IMR-90 (cell line): ENCODE results near the gene TPR. TPM values are rescaled to one million over a fixed set of nuclear protein-coding genes. Genes with fewer than 3 reads are reported as not detected.

ENCODE experiments used
- ATAC-seq: fragments of 200-7000 bp; cut with Tn5 transposase; 2 replicates; pipeline ENCODE4 v1.9.1; 2020; ENCODE audit warnings: low read depth, mild to moderate bottlenecking, moderate library complexity
- BruUV-seq: library from RNA; stranded (reverse); fragments of 400-500 nt; replicated peaks from 2 replicates; lab custom pipeline; 2021; lab: Mats Ljungman, UMichigan
- CTCF ChIA-PET: fragments of 300-600 bp; formaldehyde crosslinking; extraction: SDS; loops from one replicate; lab custom pipeline; 2021; ENCODE audit warnings: antibody characterized with exemption; lab: Yijun Ruan, JAX
- POLR2A ChIA-PET: fragments of 300-600 bp; sonication (Branson Sonifier 250); formaldehyde crosslinking; loops from one replicate; lab custom pipeline; 2022; ENCODE audit warnings: antibody characterized with exemption; ENCODE audit not compliant: unreplicated experiment; lab: Charles Lee
- DNase-seq: peaks from one replicate; pipeline ENCODE4 v3.0.0; 2013
- H2AFZ ChIP-seq: replicated peaks from 2 replicates; pipeline ENCODE3; 2013; ENCODE audit warnings: low read length, mild to moderate bottlenecking; ENCODE audit not compliant: poor library complexity
- H2AK5ac ChIP-seq: 2 replicates; pipeline ENCODE4 v1.6.1; 2013; ENCODE audit warnings: low read depth, low read length, inconsistent platforms
- H2AK9ac ChIP-seq: replicated peaks from 2 replicates; pipeline ENCODE3; 2013; ENCODE audit warnings: mild to moderate bottlenecking, low read depth, low read length, moderate library complexity; ENCODE audit not compliant: poor library complexity
- H2BK120ac ChIP-seq: 2 replicates; pipeline ENCODE4 v1.6.1; 2013; ENCODE audit warnings: low read depth, low read length, inconsistent platforms
- H2BK15ac ChIP-seq: 3 replicates; pipeline ENCODE4 v1.6.1; 2013; ENCODE audit warnings: low read depth, low read length, inconsistent platforms
- H2BK20ac ChIP-seq: 2 replicates; pipeline ENCODE4 v1.6.1; 2013; ENCODE audit warnings: low read depth, mild to moderate bottlenecking, inconsistent platforms, low read length, moderate library complexity
- H2BK5ac ChIP-seq: 2 replicates; pipeline ENCODE4 v1.6.1; 2013; ENCODE audit warnings: mild to moderate bottlenecking, low read depth, low read length, inconsistent platforms; ENCODE audit not compliant: poor library complexity, severe bottlenecking
- H3K14ac ChIP-seq: replicated peaks from 2 replicates; pipeline ENCODE4 v1.6.1; 2013; ENCODE audit warnings: low read depth, low read length, inconsistent platforms
- H3K18ac ChIP-seq: 2 replicates; pipeline ENCODE4 v1.6.1; 2013; ENCODE audit warnings: low read depth, low read length, control low read depth
- H3K23ac ChIP-seq: 2 replicates; pipeline ENCODE4 v1.6.1; 2013; ENCODE audit warnings: low read depth, low read length, inconsistent platforms
- H3K27ac ChIP-seq: 2 replicates; pipeline ENCODE4 v1.5.1; 2013; ENCODE audit warnings: mild to moderate bottlenecking, control low read depth, low read length; ENCODE audit not compliant: insufficient read depth
- H3K27me3 ChIP-seq: 2 replicates; pipeline ENCODE4 v1.6.1; 2013; ENCODE audit warnings: low read length; ENCODE audit not compliant: control insufficient read depth, insufficient read depth
- H3K36me3 ChIP-seq: 2 replicates; pipeline ENCODE4 v1.6.1; 2013; ENCODE audit warnings: low read length, mixed read lengths; ENCODE audit not compliant: control insufficient read depth, insufficient read depth
- H3K4ac ChIP-seq: 2 replicates; pipeline ENCODE4 v1.6.1; 2013; ENCODE audit warnings: low read depth, low read length, inconsistent platforms
- H3K4me1 ChIP-seq: 2 replicates; pipeline ENCODE4 v1.6.1; 2013; ENCODE audit warnings: low read length, mixed read lengths; ENCODE audit not compliant: control insufficient read depth, insufficient read depth
- H3K4me2 ChIP-seq: 2 replicates; pipeline ENCODE4 v1.6.1; 2013; ENCODE audit warnings: low read depth, mild to moderate bottlenecking, control low read depth, low read length, moderate library complexity
- H3K4me3 ChIP-seq: 2 replicates; pipeline ENCODE4 v1.5.1; 2013; ENCODE audit warnings: low read depth, mild to moderate bottlenecking, control low read depth, low read length, moderate library complexity; ENCODE audit not compliant: insufficient read depth
- H3K56ac ChIP-seq: 2 replicates; pipeline ENCODE4 v1.6.1; 2013; ENCODE audit warnings: low read length, inconsistent platforms; ENCODE audit not compliant: insufficient read depth; ENCODE audit errors: extremely low read depth
- H3K79me1 ChIP-seq, 2 experiments: 2 replicates each; pipeline ENCODE4 v1.6.1; 2013; ENCODE audit warnings: low read length in 2 of 2, inconsistent platforms in 1 of 2, low read depth in 1 of 2
- H3K9ac ChIP-seq: 2 replicates; pipeline ENCODE4 v1.6.1; 2013; ENCODE audit warnings: low read depth, low read length, control low read depth
- H3K9me1 ChIP-seq: 2 replicates; pipeline ENCODE4 v1.6.1; 2013; ENCODE audit warnings: low read length, inconsistent platforms; ENCODE audit not compliant: insufficient read depth
- H3K9me3 ChIP-seq: 2 replicates; pipeline ENCODE4 v1.6.1; 2013; ENCODE audit warnings: low read length; ENCODE audit not compliant: control insufficient read depth, insufficient read depth
- H4K20me1 ChIP-seq: 2 replicates; pipeline ENCODE4 v1.6.1; 2013; ENCODE audit warnings: low read length, inconsistent platforms; ENCODE audit not compliant: insufficient read depth
- H4K5ac ChIP-seq: 2 replicates; pipeline ENCODE4 v1.6.1; 2013; ENCODE audit warnings: mild to moderate bottlenecking, low read depth, low read length, control low read depth
- H4K8ac ChIP-seq, 2 experiments: 2 replicates each; pipeline ENCODE4 v1.6.1; 2013; ENCODE audit warnings: low read depth in 2 of 2, low read length in 2 of 2, control low read depth in 1 of 2, inconsistent platforms in 1 of 2
- H4K91ac ChIP-seq: 2 replicates; pipeline ENCODE4 v1.6.1; 2013; ENCODE audit warnings: low read depth, low read length, inconsistent platforms; ENCODE audit not compliant: insufficient read depth
- BHLHE40 ChIP-seq: fragments of 150-350 bp; IDR thresholded peaks from 2 replicates; pipeline ENCODE4 v1.6.1; 2016; ENCODE audit warnings: mild to moderate bottlenecking, low read depth, low read length
- CHD1 ChIP-seq: IDR thresholded peaks from 2 replicates; pipeline ENCODE4 v1.6.1; 2012; ENCODE audit warnings: low read depth, low read length, improper control_type of control experiment
- CTCF ChIP-seq: conservative IDR thresholded peaks from 2 replicates; pipeline ENCODE4 v1.5.1; 2012; ENCODE audit warnings: mild to moderate bottlenecking, low read depth, low read length, improper control_type of control experiment
- ELK1 ChIP-seq: fragments of 150-350 bp; IDR thresholded peaks from 2 replicates; pipeline ENCODE4 v1.6.1; 2016; ENCODE audit warnings: low read depth, mild to moderate bottlenecking, low read length, moderate library complexity, borderline replicate concordance
- MAFK ChIP-seq: IDR thresholded peaks from 2 replicates; pipeline ENCODE4 v1.6.1; 2012; ENCODE audit warnings: low read depth, low read length, improper control_type of control experiment
- MAZ ChIP-seq: IDR thresholded peaks from 2 replicates; pipeline ENCODE4 v1.6.1; 2012; ENCODE audit warnings: low read depth, mild to moderate bottlenecking, low read length, improper control_type of control experiment, moderate library complexity, borderline replicate concordance
- MXI1 ChIP-seq: IDR thresholded peaks from 2 replicates; pipeline ENCODE4 v1.6.1; 2012; ENCODE audit warnings: low read depth, mild to moderate bottlenecking, low read length, moderate library complexity, borderline replicate concordance
- NFE2L2 ChIP-seq: fragments of 150-350 bp; IDR thresholded peaks from 2 replicates; pipeline ENCODE4 v1.6.1; 2016; ENCODE audit warnings: low read depth, mild to moderate bottlenecking, low read length
- POLR2A ChIP-seq: IDR thresholded peaks from 2 replicates; pipeline ENCODE4 v1.6.1; 2012; ENCODE audit warnings: mild to moderate bottlenecking, low read depth, low read length
- RAD21 ChIP-seq: IDR thresholded peaks from 2 replicates; pipeline ENCODE4 v1.6.1; 2012; ENCODE audit warnings: low read length, improper control_type of control experiment
- RCOR1 ChIP-seq: IDR thresholded peaks from 2 replicates; pipeline ENCODE4 v1.6.1; 2012; ENCODE audit warnings: mild to moderate bottlenecking, low read length, improper control_type of control experiment; ENCODE audit not compliant: insufficient replicate concordance
- SMC3 ChIP-seq: fragments of 150-350 bp; IDR thresholded peaks from 2 replicates; pipeline ENCODE4 v1.6.1; 2016; ENCODE audit warnings: low read depth, mild to moderate bottlenecking, antibody characterized with exemption, low read length, moderate library complexity
- WGBS, 2 experiments: methylation state at CpG; one replicate each; pipeline versions ENCODE4 v1.1.5 to v1.1.7; 2013; ENCODE audit warnings: missing lambda C conversion rate in 2 of 2; ENCODE audit not compliant: insufficient read length in 1 of 2; ENCODE audit errors: extremely low coverage in 2 of 2; 5-methylcytosine and 5-hydroxymethylcytosine counted together
- dilution Hi-C: fragments of 300-500 bp; cut with HindIII; formaldehyde crosslinking; loops from one replicate; pipeline ENCODE4 v1.14.3; 2018; ENCODE audit warnings: low sequenced_read_pairs; ENCODE audit not compliant: unreplicated experiment
- in situ Hi-C: fragments of 300-500 bp; cut with MboI; formaldehyde crosslinking; loops from 3 replicates; pipeline ENCODE4 v1.14.3; 2019; ENCODE audit warnings: low sequenced_read_pairs, inconsistent platforms, mixed read lengths
- intact Hi-C: fragments of 100-400 bp; cut with micrococcal nuclease; formaldehyde crosslinking; loops from 2 replicates; pipeline ENCODE4 v1.10.0; 2022
- polyA plus RNA-seq, 3 experiments: library from polyadenylated mRNA; depleted of rRNA; stranded (reverse); fragments of >200 nt; gene quantifications; 2 replicates each; pipeline ENCODE4 v1.2.3, GENCODE V29; 2012; ENCODE audit warnings: low replicate concordance in 1 of 3
- total RNA-seq: library from RNA; depleted of rRNA; stranded (reverse); fragments of >200 nt; gene quantifications from 2 replicates; pipeline ENCODE4 v1.2.3, GENCODE V29; 2012

Gene TPR
- total and polyA plus RNA-seq, 2 of the 4 experiments (the other 2 are of a cell fraction), result 38.2 to 60.4 TPM

GRCh38 chr1:186310307-186310706 lies 64.7 kb downstream of the TPR start:
- intact Hi-C loops, result no loop called here

More at GRCh38 chr1:186310307-186310706, 64.7 kb downstream of the TPR start:
- H3K27ac ChIP-seq, result no peak overlapping the region
- no peak overlapping the region for H4K91ac ChIP-seq
- H3K18ac ChIP-seq, result no peak overlapping the region
- peaks cover 8% of the 10 kb centered on the region for H3K36me3 ChIP-seq
- no peak overlapping the region for H4K8ac ChIP-seq
- H3K27me3 ChIP-seq, result no peaks in the 10 kb centered on the region
- H3K9ac ChIP-seq, result no peak overlapping the region
- H4K5ac ChIP-seq, result no peak overlapping the region
- no peaks in the 10 kb centered on the region for H4K20me1 ChIP-seq
- no TSS peak for BruUV-seq
- no peaks in the 10 kb centered on the region for H3K9me3 ChIP-seq
- POLR2A ChIA-PET, result no interaction called here
- H2BK15ac ChIP-seq, result no peak overlapping the region
- H3K4me1 ChIP-seq, result no peaks in the 10 kb centered on the region
- no peak overlapping the region for H3K4ac ChIP-seq
- H2BK120ac ChIP-seq, result no peak overlapping the region
- no peak overlapping the region for H2AFZ ChIP-seq
- in situ Hi-C loops (no loop called here), dilution Hi-C loops (no loop called here)
- H2BK20ac ChIP-seq, result no peak overlapping the region
- no peak overlapping the region for H3K4me2 ChIP-seq
- no peak for ATAC-seq
- CTCF ChIA-PET, result no interaction called here
- H3K14ac ChIP-seq, result no peak overlapping the region
- H3K56ac ChIP-seq, result no peak overlapping the region
- H3K9me1 ChIP-seq, result 0 out of 2 replicates have a peak, but pooled peaks cover 3% of the 10 kb centered on the region
- DNase-seq, result no peak
- TF ChIP-seq ELK1 (no peak), CTCF (no peak), SMC3 (no peak), MAFK (no peak), MAZ (no peak), POLR2A (no peak), CHD1 (no peak), MXI1 (no peak), RAD21 (no peak), BHLHE40 (no peak), NFE2L2 (no peak), RCOR1 (no peak)
- no peak overlapping the region for H3K23ac ChIP-seq
- no peak overlapping the region for H2AK9ac ChIP-seq
- no peak overlapping the region for H3K4me3 ChIP-seq
- WGBS, 2 experiments, result 100% methylated on average over 1 of the region's 4 CpGs; no CpG with 5 or more reads in 1 of the 2 experiments
- H2AK5ac ChIP-seq, result no peak overlapping the region
- peaks cover 0 to 2% of the 10 kb centered on the region in 2 experiments; a peak in 1 of 4 replicates for H3K79me1 ChIP-seq
- no peak overlapping the region for H2BK5ac ChIP-seq
